AG09309 (cell line): Measurements from ENCODE around the gene CDH4.

ENCODE experiments used
- DNase-seq: peaks from one replicate; pipeline ENCODE4 v3.0.0-alpha.2; 2010; ENCODE audit warnings: low read depth
- H3K4me3 ChIP-seq: 2 replicates; pipeline ENCODE4 v1.5.1; 2011; ENCODE audit warnings: mild to moderate bottlenecking, low read depth, low read length, moderate library complexity; ENCODE audit not compliant: control insufficient read depth
- CTCF ChIP-seq: IDR thresholded peaks from 2 replicates; pipeline ENCODE4 v1.5.1; 2011; ENCODE audit warnings: mild to moderate bottlenecking, low read depth, low read length, inconsistent platforms; ENCODE audit not compliant: insufficient read depth, control insufficient read depth; ENCODE audit errors: missing control alignments

The CDH4 gene

DNA sequence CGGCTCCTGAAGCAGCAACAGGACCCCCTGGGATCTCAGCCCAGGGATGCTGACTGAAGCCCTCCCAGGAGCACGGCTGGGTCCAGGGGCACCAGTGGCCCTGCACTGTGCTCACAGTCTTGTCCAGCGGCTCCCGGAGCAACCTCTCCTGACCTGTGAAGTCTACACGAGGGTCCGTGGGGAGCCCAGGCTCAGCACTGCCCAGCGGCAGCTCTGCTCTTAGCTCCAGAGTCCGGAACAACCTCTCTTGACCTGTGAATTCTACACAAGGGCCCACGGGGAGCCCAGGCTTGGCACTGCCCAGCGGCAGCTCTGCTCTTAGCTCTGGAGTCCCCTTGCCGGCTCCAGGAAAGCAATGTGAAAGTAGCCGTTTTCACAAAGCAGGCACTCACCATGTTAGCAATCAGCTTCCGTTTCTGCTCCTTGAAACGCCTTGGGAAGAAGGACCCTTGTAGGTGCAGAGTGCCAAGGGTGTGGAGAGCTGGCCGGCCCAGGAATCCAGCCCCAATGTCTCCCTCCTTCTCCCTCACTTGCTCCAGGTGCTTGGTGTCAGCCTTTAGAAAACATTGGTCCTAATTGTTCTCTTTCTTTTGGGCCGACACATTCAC is 310.9 kb downstream of the CDH4 start:
- no peak for DNase-seq
- H3K4me3 ChIP-seq = no peak overlapping the region
- TF ChIP-seq CTCF = no peak

DNA sequence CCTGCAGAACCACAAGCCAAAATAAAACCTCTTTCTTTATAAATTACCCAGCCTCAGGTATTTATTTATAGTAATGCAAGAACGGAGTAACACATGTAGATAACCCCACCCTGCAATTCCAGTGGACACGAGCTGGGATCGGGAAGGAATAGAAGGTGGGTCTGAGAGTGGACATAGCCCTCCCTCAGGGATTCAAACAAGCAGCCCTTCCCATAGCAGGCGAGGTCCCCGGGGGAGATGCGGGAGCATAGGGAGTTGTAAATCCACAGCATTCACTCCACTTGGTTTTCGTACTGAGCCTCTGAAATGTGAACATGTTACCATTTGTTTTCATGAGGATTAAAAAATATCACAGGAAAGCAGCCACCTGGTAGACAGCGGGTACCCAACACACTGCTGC is 312.6 kb downstream of the CDH4 start:
- DNase-seq = no peak
- no peak overlapping the region for H3K4me3 ChIP-seq
- TF ChIP-seq CTCF = no peak

DNA sequence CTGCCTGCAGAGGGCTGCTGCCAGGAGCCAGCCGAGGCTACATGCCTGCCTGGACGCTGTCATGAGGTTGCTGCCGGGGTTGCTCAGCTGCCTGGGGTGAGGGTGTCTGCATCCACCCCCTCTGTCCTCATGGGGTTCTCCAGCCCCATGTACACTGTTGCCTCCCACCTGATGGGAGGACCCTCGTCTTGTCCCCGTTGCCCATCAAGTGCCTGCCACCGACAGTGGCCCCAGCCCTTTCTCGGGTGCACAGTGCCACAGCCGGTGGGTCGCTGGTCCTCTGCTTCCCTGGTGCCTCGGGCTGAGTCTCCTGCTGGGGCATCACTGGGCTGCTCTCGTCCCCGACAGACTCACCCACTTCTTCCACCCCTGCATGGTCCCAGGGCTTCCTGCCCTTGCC is 313.7 kb downstream of the CDH4 start:
- DNase-seq = no peak
- no peak overlapping the region for H3K4me3 ChIP-seq
- TF ChIP-seq CTCF = no peak

DNA sequence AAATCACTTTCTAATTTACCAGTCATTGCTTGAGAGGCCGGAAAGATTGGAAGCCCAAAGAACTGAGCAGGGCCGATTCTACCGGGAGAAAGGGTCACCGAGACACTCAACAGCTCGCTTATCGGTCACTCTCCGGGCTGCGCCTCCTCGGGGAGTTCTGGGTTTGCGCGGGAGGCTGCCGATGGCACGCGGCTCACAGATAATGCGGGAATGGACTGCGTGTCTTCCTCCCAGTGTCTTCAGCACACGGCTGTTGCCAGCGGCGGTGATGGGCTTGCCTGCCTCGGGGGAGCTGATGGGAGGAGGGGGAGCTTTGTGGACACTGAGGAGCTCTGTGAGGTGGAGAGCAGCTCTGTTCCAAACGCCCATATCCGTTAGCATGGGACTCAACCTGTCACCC is 314.6 kb downstream of the CDH4 start:
- TF ChIP-seq CTCF = no peak
- no peak overlapping the region for H3K4me3 ChIP-seq
- DNase-seq = no peak

DNA sequence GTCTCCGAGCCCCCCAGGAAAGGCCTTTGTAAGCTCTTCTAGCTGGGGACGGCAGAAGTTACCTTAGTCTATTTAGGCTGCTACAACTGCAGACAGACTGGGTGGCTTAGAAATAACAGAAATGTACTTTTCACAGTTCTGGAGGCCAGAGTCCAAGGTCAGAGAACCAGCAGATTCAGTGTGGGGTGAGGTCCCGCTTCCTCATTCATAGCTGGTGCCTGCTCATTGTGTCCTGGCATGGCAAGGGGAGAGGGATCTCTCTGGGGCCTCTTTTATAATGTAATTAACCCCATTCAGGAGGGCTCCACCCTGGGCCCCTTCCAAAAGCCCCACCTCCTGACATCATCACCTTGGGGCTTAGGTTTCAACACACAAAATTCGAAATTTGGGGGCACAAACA is 315.1 kb downstream of the CDH4 start:
- no peak for TF ChIP-seq CTCF
- DNase-seq = no peak
- no peak overlapping the region for H3K4me3 ChIP-seq

DNA sequence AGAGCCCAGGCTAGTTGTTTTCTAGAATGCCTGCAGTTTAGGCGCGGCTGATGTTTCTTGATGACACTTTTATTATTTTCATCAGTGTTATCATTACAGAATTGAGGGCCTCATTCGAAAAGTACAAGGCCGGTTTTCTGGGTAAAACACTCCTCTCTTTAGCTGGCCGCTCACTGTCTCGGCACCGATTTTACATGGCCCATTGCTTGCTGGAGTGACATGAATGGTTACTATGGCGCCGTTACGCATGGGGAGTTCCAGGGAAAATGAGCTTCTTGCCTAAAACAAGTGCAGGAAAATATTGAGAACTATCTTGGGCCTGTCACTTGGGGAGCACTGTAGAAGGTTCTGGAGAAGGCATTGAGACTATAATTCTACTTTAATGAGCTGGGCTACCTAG is 317.8 kb downstream of the CDH4 start:
- no peak for DNase-seq

More for the DNA sequence above, 317.8 kb downstream of the CDH4 start:
- H3K4me3 ChIP-seq = no peak overlapping the region
- TF ChIP-seq CTCF = no peak
